Measurements from ENCODE around the gene CRYBA1. TPM values are rescaled to one million over a fixed set of nuclear protein-coding genes. Genes with fewer than 3 reads are reported as not detected.

CRYBA1 gene
- total and polyA plus RNA-seq, 2 of the 8 experiments (the other 6 are each of a cell fraction or from before 2014, with no cell fraction given), result not detected

- peak overlapping the region; percentile 9; the same call in 1 of the 2 replicates for H2BK15ac ChIP-seq (ENCODE audit: low read length)
- H3K14ac ChIP-seq (ENCODE audit: insufficient read length), result no peak overlapping the region
- H3K23me2 ChIP-seq (ENCODE audit: low read depth, low read length), result no peaks in the 10 kb centered on the region
- no peak for FAIRE-seq
- peak overlapping the region; percentile 51 for H3K27ac ChIP-seq (ENCODE audit: low read depth, low read length)
- peak overlapping the region; percentile 79 for H2AFZ ChIP-seq (ENCODE audit: low read length)
- peaks cover 7 to 13% (median 9%) of the 10 kb centered on the region in 4 experiments; a peak in 6 of 7 replicates for H3K4me1 ChIP-seq (replicated peaks in 1 of 4; ENCODE audit: control insufficient read depth in 3 of 4, insufficient read depth in 4 of 4, low read length in 3 of 4)
- H3K79me1 ChIP-seq (ENCODE audit: low read depth, low read length), result no peaks in the 10 kb centered on the region
- no peaks in the 10 kb centered on the region for H4K20me1 ChIP-seq (replicated peaks in 1 of 2; ENCODE audit: control insufficient read depth in 1 of 2, insufficient read depth in 2 of 2, low read length in 2 of 2)
- peak overlapping the region; percentile 39 for H4K5ac ChIP-seq (ENCODE audit: insufficient read length, low read depth, low read length)
- peak overlapping the region; percentile 74 for H4K8ac ChIP-seq (ENCODE audit: extremely low read depth, insufficient read depth, low read length)
- H3K27me3 ChIP-seq (replicated peaks in 1 of 4; ENCODE audit: control insufficient read depth in 3 of 4, extremely low read depth in 1 of 4, insufficient read depth in 3 of 4, low read length in 3 of 4), result no peaks in the 10 kb centered on the region; a peak in 1 of 7 replicates
- H3K79me2 ChIP-seq (ENCODE audit: control insufficient read depth in 1 of 2, insufficient read depth in 2 of 2, low read length in 2 of 2), result no peaks in the 10 kb centered on the region
- peak overlapping the region; percentile 25 for H4K91ac ChIP-seq (replicated peaks; ENCODE audit: insufficient read length, low read length)
- H3K4me3 ChIP-seq (ENCODE audit: extremely low read depth in 1 of 4, insufficient read depth in 2 of 4, low read depth in 3 of 4, low read length in 4 of 4), result peak overlapping the region in 1 of 4 experiments; percentile 4; a peak in 2 of 8 replicates
- H2BK5ac ChIP-seq (ENCODE audit: low read depth, low read length), result peak overlapping the region; percentile 6
- H2BK20ac ChIP-seq (ENCODE audit: low read length), result peak overlapping the region; percentile 37
- H2BK120ac ChIP-seq (replicated peaks; ENCODE audit: low read depth, low read length), result peak overlapping the region; percentile 47
- H3K9me3 ChIP-seq (ENCODE audit: insufficient read depth in 2 of 2, low read depth in 1 of 2, low read length in 1 of 2), result no peaks in the 10 kb centered on the region
- H3K36me3 ChIP-seq (ENCODE audit: control insufficient read depth in 2 of 4, insufficient read depth in 4 of 4, low read length in 3 of 4), result no peaks in the 10 kb centered on the region
- H3K9ac ChIP-seq (replicated peaks in 1 of 4; ENCODE audit: extremely low read depth in 1 of 4, low read depth in 3 of 4, low read length in 3 of 4), result peak overlapping the region in 2 of 4 experiments; percentile 15 to 41; a peak in 2 of 7 replicates
- ChIA-PET POLR2A (ENCODE audit: partially characterized antibody) (interaction anchor here (0.6 to 1.7 kb wide), 4 partner anchors 15 to 53 kb away, joined by 3 to 10 read pairs (median 4); partner anchors contain the start of gene NUFIP2), CTCF (ENCODE audit: partially characterized antibody) (interaction anchor here (0.8 to 5.1 kb wide), 10 partner anchors 8 to 118 kb away, joined by 3 to 34 read pairs (median 5); partner anchors contain the start of gene MYO18A)
- H3K4me2 ChIP-seq (ENCODE audit: insufficient read depth in 1 of 2, low read depth in 2 of 2, low read length in 2 of 2), result peak overlapping the region; percentile 29 to 39
- H2BK12ac ChIP-seq (ENCODE audit: low read depth, low read length), result peak overlapping the region; percentile 78; the same call in 1 of the 2 replicates
- H3K56ac ChIP-seq (replicated peaks; ENCODE audit: insufficient read length, low read depth, low read length), result no peak overlapping the region
- peak overlapping the region; percentile 54; the same call in 1 of the 2 replicates for H3K18ac ChIP-seq (ENCODE audit: extremely low read depth, low read length)
- peak in 1 of 2 experiments; percentile 67 for DNase-seq (ENCODE audit: low read depth in 1 of 2, low spot score in 2 of 2)
- no peak overlapping the region for H3K4ac ChIP-seq (replicated peaks; ENCODE audit: insufficient read length, low read depth, low read length)
- no peak overlapping the region for H2AK5ac ChIP-seq (ENCODE audit: low read depth, low read length)
- 71% methylated on average over 9 of the region's 9 CpGs; no CpG with 5 or more reads in 1 of the 2 experiments for WGBS, 2 experiments (ENCODE audit: extremely low coverage in 1 of 2, insufficient coverage in 1 of 2, insufficient read length in 1 of 2, insufficient replicate concordance in 2 of 2, low coverage in 1 of 2, low lambda C conversion rate in 2 of 2, missing lambda C conversion rate in 1 of 2)
- no peak overlapping the region for H3K23ac ChIP-seq (ENCODE audit: insufficient read length)
- no peak for TF ChIP-seq TAF7 (optimal IDR thresholded peaks at IDR 0.05; ENCODE audit: borderline replicate concordance, low read depth, low read length)
- peak; percentile 12; the same call in 1 of the 2 replicates for TF ChIP-seq CEBPB (IDR thresholded peaks at IDR 0.05; ENCODE audit: low read depth, low read length)
These were observed 5.4 kb upstream of the CRYBA1 start for GRCh38 chr17:29240968-29241963.
